H1 (cell line): Measurements from ENCODE around the gene KIR3DL1. TPM values are rescaled to one million over a fixed set of nuclear protein-coding genes. Genes with fewer than 3 reads are reported as not detected.
"Not testable (repeated sequence)": the region's sequence is repeated elsewhere in the genome, so short reads cannot be mapped to it uniquely, and the experiment has no call there.

Source experiments
- CTCF ChIA-PET: fragments of 300-600 bp; sonication (Branson Sonifier 250); formaldehyde crosslinking; loops from one replicate; lab custom pipeline; 2021; ENCODE audit not compliant: partially characterized antibody; lab: Charles Lee
- POLR2A ChIA-PET: fragments of 300-600 bp; sonication (Branson Sonifier 250); formaldehyde crosslinking; loops from one replicate; lab custom pipeline; 2021; ENCODE audit warnings: inconsistent platforms; ENCODE audit not compliant: partially characterized antibody; lab: Charles Lee
- DNase-seq, 2 experiments: peaks; one replicate each; pipeline versions ENCODE4 v3.0.0 to v3.0.0-alpha.2; 2010 to 2022; ENCODE audit warnings: low spot score in 2 of 2, low read depth in 1 of 2, mixed read lengths in 1 of 2
- FAIRE-seq: peaks from 2 replicates; lab custom pipeline; 2011; peaks lifted over from hg19 to GRCh38; lab: Jason Lieb, UNC
- H2AFZ ChIP-seq: 2 replicates; pipeline ENCODE4 v1.8.1; 2012; ENCODE audit warnings: low read length, inconsistent platforms
- H2AK5ac ChIP-seq: 2 replicates; pipeline ENCODE4 v1.6.1; 2013; ENCODE audit warnings: low read depth, low read length
- H2BK120ac ChIP-seq: replicated peaks from 2 replicates; pipeline ENCODE3; 2013; ENCODE audit warnings: low read depth, low read length, inconsistent platforms
- H2BK12ac ChIP-seq: 2 replicates; pipeline ENCODE4 v1.6.1; 2013; ENCODE audit warnings: low read depth, low read length
- H2BK15ac ChIP-seq: 2 replicates; pipeline ENCODE4 v1.6.1; 2013; ENCODE audit warnings: low read length
- H2BK20ac ChIP-seq: 2 replicates; pipeline ENCODE4 v1.6.1; 2013; ENCODE audit warnings: low read length
- H2BK5ac ChIP-seq: 2 replicates; pipeline ENCODE4 v1.6.1; 2013; ENCODE audit warnings: low read depth, low read length
- H3K14ac ChIP-seq: 2 replicates; pipeline ENCODE4 v1.6.1; 2013; ENCODE audit warnings: inconsistent platforms; ENCODE audit not compliant: insufficient read length
- H3K18ac ChIP-seq: 2 replicates; pipeline ENCODE4 v1.6.1; 2013; ENCODE audit warnings: low read length; ENCODE audit errors: extremely low read depth
- H3K23ac ChIP-seq: 2 replicates; pipeline ENCODE4 v1.6.1; 2013; ENCODE audit warnings: inconsistent platforms; ENCODE audit not compliant: insufficient read length
- H3K23me2 ChIP-seq: 2 replicates; pipeline ENCODE4 v1.6.1; 2013; ENCODE audit warnings: low read depth, low read length
- H3K27ac ChIP-seq: 2 replicates; pipeline ENCODE4 v1.6.1; 2011; ENCODE audit warnings: low read depth, low read length, inconsistent platforms
- H3K27me3 ChIP-seq, 4 experiments: replicated peaks in 1 of 4; 1 replicate in 1 of 4; 2 replicates in 3 of 4; pipeline versions ENCODE4 v1.6.1 to v1.8.1; 2011 to 2013; ENCODE audit warnings: low read length in 3 of 4, mild to moderate bottlenecking in 3 of 4, inconsistent platforms in 2 of 4, mixed read lengths in 2 of 4, moderate library complexity in 1 of 4; ENCODE audit not compliant: control insufficient read depth in 3 of 4, insufficient read depth in 3 of 4; ENCODE audit errors: extremely low read depth in 1 of 4
- H3K36me3 ChIP-seq, 4 experiments: 2 replicates each; pipeline versions ENCODE4 v1.6.1 to v1.8.1; 2011 to 2013; ENCODE audit warnings: mild to moderate bottlenecking in 4 of 4, low read length in 3 of 4, moderate library complexity in 2 of 4, control low read depth in 1 of 4, inconsistent platforms in 1 of 4; ENCODE audit not compliant: insufficient read depth in 4 of 4, control insufficient read depth in 2 of 4
- H3K4ac ChIP-seq: replicated peaks from 2 replicates; pipeline ENCODE3; 2013; ENCODE audit warnings: low read length, low read depth, mixed read lengths, inconsistent platforms; ENCODE audit not compliant: insufficient read length
- H3K4me1 ChIP-seq, 4 experiments: replicated peaks in 1 of 4; 1 replicate in 1 of 4; 2 replicates in 3 of 4; pipeline versions ENCODE4 v1.6.1 to v1.8.1; 2011 to 2013; ENCODE audit warnings: low read length in 3 of 4, inconsistent platforms in 2 of 4, mixed read lengths in 1 of 4; ENCODE audit not compliant: insufficient read depth in 4 of 4, control insufficient read depth in 3 of 4
- H3K4me2 ChIP-seq, 2 experiments: 2 replicates each; pipeline versions ENCODE4 v1.6.1 to v1.8.1; 2011 to 2013; ENCODE audit warnings: low read depth in 2 of 2, low read length in 2 of 2, control low read depth in 1 of 2, inconsistent platforms in 1 of 2, mild to moderate bottlenecking in 1 of 2; ENCODE audit not compliant: insufficient read depth in 1 of 2
- H3K4me3 ChIP-seq, 4 experiments: fragments of 200-600, 300-600 bp in 1 of 4; sonication (generic), shearing (Covaris generic), sonication (Bioruptor Twin) in 1 of 4; 2 replicates each; pipeline versions ENCODE4 v1.5.1 to v1.8.1; 2011 to 2016; ENCODE audit warnings: low read length in 4 of 4, low read depth in 3 of 4, control low read depth in 2 of 4, inconsistent platforms in 2 of 4, mild to moderate bottlenecking in 2 of 4, mixed read lengths in 1 of 4, moderate library complexity in 1 of 4; ENCODE audit not compliant: insufficient read depth in 2 of 4; ENCODE audit errors: extremely low read depth in 1 of 4
- H3K56ac ChIP-seq: replicated peaks from 2 replicates; pipeline ENCODE3; 2013; ENCODE audit warnings: low read depth, mild to moderate bottlenecking, mixed read lengths, low read length, inconsistent platforms; ENCODE audit not compliant: insufficient read length
- H3K79me1 ChIP-seq: 2 replicates; pipeline ENCODE4 v1.6.1; 2013; ENCODE audit warnings: low read depth, low read length, control low read depth
- H3K79me2 ChIP-seq, 2 experiments: 2 replicates each; pipeline versions ENCODE4 v1.6.1 to v1.8.1; 2012 to 2013; ENCODE audit warnings: low read length in 2 of 2, mild to moderate bottlenecking in 2 of 2, inconsistent platforms in 1 of 2; ENCODE audit not compliant: insufficient read depth in 2 of 2, control insufficient read depth in 1 of 2
- H3K9ac ChIP-seq, 4 experiments: replicated peaks in 1 of 4; 1 replicate in 1 of 4; 2 replicates in 3 of 4; pipeline versions ENCODE4 v1.6.1 to v1.8.1; 2011 to 2013; ENCODE audit warnings: low read depth in 3 of 4, low read length in 3 of 4, control low read depth in 2 of 4, mild to moderate bottlenecking in 2 of 4, moderate library complexity in 2 of 4, inconsistent platforms in 1 of 4; ENCODE audit errors: extremely low read depth in 1 of 4
- H3K9me3 ChIP-seq, 2 experiments: 2 replicates each; pipeline versions ENCODE4 v1.6.1 to v1.8.1; 2012 to 2013; ENCODE audit warnings: mild to moderate bottlenecking in 2 of 2, moderate library complexity in 2 of 2, control low read depth in 1 of 2, inconsistent platforms in 1 of 2, low read depth in 1 of 2, low read length in 1 of 2, mixed read lengths in 1 of 2; ENCODE audit not compliant: insufficient read depth in 2 of 2
- H4K20me1 ChIP-seq, 2 experiments: replicated peaks in 1 of 2; 2 replicates each; pipeline versions ENCODE3 to v1.8.1; 2011 to 2013; ENCODE audit warnings: inconsistent platforms in 2 of 2, low read length in 2 of 2, mild to moderate bottlenecking in 1 of 2; ENCODE audit not compliant: insufficient read depth in 2 of 2, control insufficient read depth in 1 of 2
- H4K5ac ChIP-seq: 2 replicates; pipeline ENCODE4 v1.6.1; 2013; ENCODE audit warnings: low read length, low read depth, mixed read lengths, inconsistent platforms; ENCODE audit not compliant: insufficient read length
- H4K8ac ChIP-seq: 2 replicates; pipeline ENCODE4 v1.8.0; 2013; ENCODE audit warnings: mild to moderate bottlenecking, moderate library complexity, low read length, inconsistent platforms; ENCODE audit not compliant: insufficient read depth; ENCODE audit errors: extremely low read depth
- H4K91ac ChIP-seq: replicated peaks from 2 replicates; pipeline ENCODE3; 2013; ENCODE audit warnings: low read length, mixed read lengths, inconsistent platforms; ENCODE audit not compliant: insufficient read length
- WGBS, 2 experiments: shearing (Covaris generic) in 1 of 2; methylation state at CpG; one replicate each; pipeline versions ENCODE4 v1.1.6 to v1.1.7; 2013 to 2015; ENCODE audit warnings: low lambda C conversion rate in 2 of 2, mixed read lengths in 2 of 2, inconsistent platforms in 1 of 2, low coverage in 1 of 2, missing lambda C conversion rate in 1 of 2; ENCODE audit not compliant: insufficient replicate concordance in 2 of 2, insufficient coverage in 1 of 2, insufficient read length in 1 of 2; ENCODE audit errors: extremely low coverage in 1 of 2, missing lambda C conversion rate in 1 of 2; 5-methylcytosine and 5-hydroxymethylcytosine counted together
- polyA plus RNA-seq, 7 experiments: library from polyadenylated mRNA; depleted of rRNA in 3 of 7; stranded (reverse) in 5 of 7; unstranded in 2 of 7; fragments of >200 nt in 5 of 7; fragments of 200-250 nt in 2 of 7; gene quantifications; 1 replicate in 5 of 7; 2 replicates in 1 of 7; 4 replicates in 1 of 7; pipeline versions ENCODE4 v1.2.1 to v1.2.3, GENCODE V29; 2011 to 2013; ENCODE audit warnings: missing spikeins in 2 of 7, mixed read lengths in 2 of 7
- total RNA-seq: library from RNA; stranded (reverse); fragmentation: NEBNext Ultra II Directional; extraction: Animal tissue kit (Norgen Biotek cat#: 25700); gene quantifications from 2 replicates; pipeline ENCODE4 v1.2.1, GENCODE V29; 2021

KIR3DL1 gene
- total and polyA plus RNA-seq, 2 of the 8 experiments (the other 6 are each of a cell fraction or from before 2014, with no cell fraction given): not detected

DNA sequence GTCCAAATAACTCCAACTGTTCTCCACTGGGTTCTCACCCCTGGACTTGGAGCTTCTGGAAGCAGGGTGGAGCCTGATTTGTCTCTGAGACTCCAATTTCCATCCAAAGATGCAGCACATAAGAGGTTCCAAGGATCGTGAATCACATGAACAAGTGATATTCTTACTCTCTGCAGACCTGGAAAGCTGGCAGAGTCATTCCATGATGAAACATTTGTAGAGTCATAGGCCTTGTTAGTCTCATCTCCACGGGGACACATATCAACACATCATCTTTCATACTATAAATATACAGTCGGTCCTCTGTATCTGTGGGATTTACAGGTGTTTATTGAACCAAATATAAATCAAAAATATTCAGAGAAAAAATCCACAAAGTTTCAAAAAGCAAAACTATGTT lies 1.7 kb upstream of the KIR3DL1 start:
- H3K79me1 ChIP-seq, H2BK20ac ChIP-seq, H2BK120ac ChIP-seq, FAIRE-seq, DNase-seq, H3K4ac ChIP-seq, H3K23ac ChIP-seq, H3K56ac ChIP-seq, H3K9ac ChIP-seq, H3K14ac ChIP-seq, POLR2A ChIA-PET, H3K27ac ChIP-seq, H3K79me2 ChIP-seq, H2AFZ ChIP-seq, CTCF ChIA-PET, H4K5ac ChIP-seq, H2AK5ac ChIP-seq, H3K27me3 ChIP-seq, H2BK5ac ChIP-seq, H4K91ac ChIP-seq, H4K8ac ChIP-seq, H4K20me1 ChIP-seq, H3K18ac ChIP-seq, H3K4me1 ChIP-seq, H3K23me2 ChIP-seq, H3K4me3 ChIP-seq, H3K36me3 ChIP-seq, H2BK15ac ChIP-seq, H2BK12ac ChIP-seq, H3K4me2 ChIP-seq: not testable (repeated sequence)
- peaks cover 72 to 87% of the 10 kb centered on the region in 2 experiments for H3K9me3 ChIP-seq
- 62% methylated on average over 3 of the region's 3 CpGs; no CpG with 5 or more reads in 1 of the 2 experiments for WGBS, 2 experiments
